ENCODE data around the gene CD151. TPM values are rescaled to one million over a fixed set of nuclear protein-coding genes. Genes with fewer than 3 reads are reported as not detected.

Gene CD151
- polyA plus RNA-seq, 1 donor (not counting 4 experiments of a cell fraction or from before 2014, with no cell fraction given) = 434 TPM

DNA sequence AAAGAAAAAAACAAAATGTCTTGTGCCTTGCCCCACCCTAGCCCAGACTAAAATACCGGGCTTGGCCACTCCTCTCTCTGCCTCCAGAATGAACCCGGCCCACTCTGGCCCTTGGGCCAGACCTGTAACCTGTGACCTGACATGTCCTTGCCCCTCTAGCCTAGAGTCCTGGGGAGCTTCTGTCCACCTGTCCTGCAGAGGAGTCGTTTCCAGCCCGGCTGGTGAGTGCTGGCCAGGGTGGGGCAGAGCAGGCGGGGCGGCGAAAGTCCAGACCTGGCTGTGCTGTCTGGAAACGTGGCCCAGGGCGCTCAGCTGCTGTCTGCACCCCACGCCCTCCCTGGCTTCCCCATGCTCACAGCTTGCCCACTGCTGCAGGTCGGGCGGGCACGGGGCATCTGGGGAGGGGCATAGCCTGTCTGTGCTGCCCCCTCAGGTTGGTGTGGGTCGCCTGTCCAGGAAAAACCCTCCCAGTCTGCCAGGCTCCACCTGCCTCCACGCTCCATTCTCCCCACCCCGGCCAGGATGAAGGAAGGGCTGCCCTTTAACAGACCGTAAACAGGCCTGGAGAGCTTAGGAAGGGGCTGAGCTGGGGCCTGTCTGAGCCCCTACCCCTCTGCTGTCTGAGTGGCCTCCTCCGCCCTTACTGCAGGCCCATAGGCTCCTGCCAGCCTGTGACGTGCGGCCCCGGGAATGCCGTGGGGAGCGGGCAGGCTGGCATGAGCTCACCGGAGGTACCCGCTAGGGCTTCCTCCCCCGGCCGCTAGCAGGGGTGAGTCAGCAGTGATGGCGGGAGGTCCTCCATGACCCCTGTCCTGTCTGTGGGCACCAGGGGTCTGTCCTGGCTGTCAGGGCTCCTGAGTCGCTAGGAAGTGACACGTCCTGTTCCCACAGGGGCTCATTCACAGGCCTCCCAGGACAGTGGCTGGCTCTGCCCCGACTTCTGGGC, 1.9 kb downstream of the CD151 start:
- H3K4me1 ChIP-seq (ENCODE audit: control insufficient read depth, extremely low read depth, insufficient read depth, low read length) = peaks cover 42% of the 10 kb centered on the region
- no peak overlapping the region for H2AFZ ChIP-seq (ENCODE audit: control insufficient read depth, low read length)
- peaks cover 3% of the 10 kb centered on the region for H3K9me1 ChIP-seq (ENCODE audit: control insufficient read depth, extremely low read depth, insufficient read depth, low read length)
- DNase-seq (ENCODE audit: low read depth, low spot score) = peak; percentile 83
- H3K79me2 ChIP-seq (ENCODE audit: control insufficient read depth, insufficient read depth, low read length) = peaks cover 48% of the 10 kb centered on the region
- no peaks in the 10 kb centered on the region for H3K9me3 ChIP-seq (ENCODE audit: control insufficient read depth, low read depth, low read length)
- peak overlapping the region; percentile 94 for H3K27ac ChIP-seq (ENCODE audit: control insufficient read depth, insufficient read depth, low read length)
- TF ChIP-seq, protein P1, sequence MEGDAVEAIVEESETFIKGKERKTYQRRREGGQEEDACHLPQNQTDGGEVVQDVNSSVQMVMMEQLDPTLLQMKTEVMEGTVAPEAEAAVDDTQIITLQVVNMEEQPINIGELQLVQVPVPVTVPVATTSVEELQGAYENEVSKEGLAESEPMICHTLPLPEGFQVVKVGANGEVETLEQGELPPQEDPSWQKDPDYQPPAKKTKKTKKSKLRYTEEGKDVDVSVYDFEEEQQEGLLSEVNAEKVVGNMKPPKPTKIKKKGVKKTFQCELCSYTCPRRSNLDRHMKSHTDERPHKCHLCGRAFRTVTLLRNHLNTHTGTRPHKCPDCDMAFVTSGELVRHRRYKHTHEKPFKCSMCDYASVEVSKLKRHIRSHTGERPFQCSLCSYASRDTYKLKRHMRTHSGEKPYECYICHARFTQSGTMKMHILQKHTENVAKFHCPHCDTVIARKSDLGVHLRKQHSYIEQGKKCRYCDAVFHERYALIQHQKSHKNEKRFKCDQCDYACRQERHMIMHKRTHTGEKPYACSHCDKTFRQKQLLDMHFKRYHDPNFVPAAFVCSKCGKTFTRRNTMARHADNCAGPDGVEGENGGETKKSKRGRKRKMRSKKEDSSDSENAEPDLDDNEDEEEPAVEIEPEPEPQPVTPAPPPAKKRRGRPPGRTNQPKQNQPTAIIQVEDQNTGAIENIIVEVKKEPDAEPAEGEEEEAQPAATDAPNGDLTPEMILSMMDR (optimal IDR thresholded peaks at IDR 0.05 in 1 of 3, IDR thresholded peaks at IDR 0.05 in 1 of 3, conservative IDR thresholded peaks at IDR 0.05 in 1 of 3; ENCODE audit: extremely low read depth in 1 of 3, insufficient read depth in 2 of 3, low read length in 3 of 3) = no peak
- no peak for TF ChIP-seq EZH2 (IDR thresholded peaks at IDR 0.05; ENCODE audit: low read length)
- H4K20me1 ChIP-seq (ENCODE audit: control insufficient read depth, extremely low read depth, insufficient read depth, low read length) = peaks cover 6% of the 10 kb centered on the region
- peaks cover 12 to 25% of the 10 kb centered on the region in 2 experiments for H3K36me3 ChIP-seq (ENCODE audit: control insufficient read depth in 2 of 2, extremely low read depth in 1 of 2, insufficient read depth in 2 of 2, low read length in 2 of 2)
- peak overlapping the region; percentile 98 for H3K4me2 ChIP-seq (ENCODE audit: control insufficient read depth, extremely low read depth, insufficient read depth, low read depth, low read length)
- H3K9ac ChIP-seq (ENCODE audit: control insufficient read depth, extremely low read depth, insufficient read depth, low read length) = peak overlapping the region; percentile 95
- peak overlapping the region; percentile 73 to 84 (median 78) for H3K4me3 ChIP-seq (ENCODE audit: control insufficient read depth in 2 of 3, extremely low read depth in 1 of 3, insufficient read depth in 2 of 3, low read depth in 1 of 3, low read length in 3 of 3)
- dilution Hi-C loops (cut with MboI; ENCODE audit: extremely low pct_ligation_motif_present, low sequenced_read_pairs) = no loop called here
- peak; percentile 74 for FAIRE-seq
- peaks cover 16% of the 10 kb centered on the region for H3K27me3 ChIP-seq (ENCODE audit: control insufficient read depth, extremely low read depth, insufficient read depth, low read length)

DNA sequence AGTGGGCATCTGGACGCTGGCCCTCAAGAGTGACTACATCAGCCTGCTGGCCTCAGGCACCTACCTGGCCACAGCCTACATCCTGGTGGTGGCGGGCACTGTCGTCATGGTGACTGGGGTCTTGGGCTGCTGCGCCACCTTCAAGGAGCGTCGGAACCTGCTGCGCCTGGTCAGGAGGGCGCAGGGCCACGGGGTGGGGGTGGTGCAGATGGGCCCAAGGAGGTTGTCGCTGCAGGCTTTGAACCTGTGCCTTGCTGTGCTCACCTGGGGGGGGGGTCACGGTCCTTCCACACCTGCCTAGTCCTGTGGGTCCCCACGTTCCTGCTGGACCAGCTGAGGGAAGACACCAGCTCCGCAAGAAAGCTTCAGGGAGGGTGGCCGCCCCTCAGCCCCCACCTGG, 3.5 kb downstream of the CD151 start:
- H3K9ac ChIP-seq (ENCODE audit: control insufficient read depth, extremely low read depth, insufficient read depth, low read length) = no peak overlapping the region
- dilution Hi-C loops (cut with MboI; ENCODE audit: extremely low pct_ligation_motif_present, low sequenced_read_pairs) = no loop called here
- peaks cover 43% of the 10 kb centered on the region for H3K4me1 ChIP-seq (ENCODE audit: control insufficient read depth, extremely low read depth, insufficient read depth, low read length)
- H3K36me3 ChIP-seq (ENCODE audit: control insufficient read depth in 2 of 2, extremely low read depth in 1 of 2, insufficient read depth in 2 of 2, low read length in 2 of 2) = peaks cover 28% of the 10 kb centered on the region in 2 experiments
- DNase-seq (ENCODE audit: low read depth, low spot score) (no peak), FAIRE-seq (no peak)
- TF ChIP-seq EZH2 (IDR thresholded peaks at IDR 0.05; ENCODE audit: low read length) = no peak
- TF ChIP-seq, protein P1 (optimal IDR thresholded peaks at IDR 0.05 in 1 of 3, IDR thresholded peaks at IDR 0.05 in 1 of 3, conservative IDR thresholded peaks at IDR 0.05 in 1 of 3; ENCODE audit: extremely low read depth in 1 of 3, insufficient read depth in 2 of 3, low read length in 3 of 3) = no peak
- no peak overlapping the region for H3K4me2 ChIP-seq (ENCODE audit: control insufficient read depth, extremely low read depth, insufficient read depth, low read depth, low read length)
- H3K27me3 ChIP-seq (ENCODE audit: control insufficient read depth, extremely low read depth, insufficient read depth, low read length) = no peaks in the 10 kb centered on the region
- no peaks in the 10 kb centered on the region for H3K9me3 ChIP-seq (ENCODE audit: control insufficient read depth, low read depth, low read length)
- peaks cover 62% of the 10 kb centered on the region for H3K79me2 ChIP-seq (ENCODE audit: control insufficient read depth, insufficient read depth, low read length)
- H3K4me3 ChIP-seq (ENCODE audit: control insufficient read depth in 2 of 3, extremely low read depth in 1 of 3, insufficient read depth in 2 of 3, low read depth in 1 of 3, low read length in 3 of 3) = no peak overlapping the region
- H3K27ac ChIP-seq (ENCODE audit: control insufficient read depth, insufficient read depth, low read length) = no peak overlapping the region
- peaks cover 15% of the 10 kb centered on the region for H4K20me1 ChIP-seq (ENCODE audit: control insufficient read depth, extremely low read depth, insufficient read depth, low read length)
- H2AFZ ChIP-seq (ENCODE audit: control insufficient read depth, low read length) = no peak overlapping the region
- peaks cover 3% of the 10 kb centered on the region for H3K9me1 ChIP-seq (ENCODE audit: control insufficient read depth, extremely low read depth, insufficient read depth, low read length)
